NB4 (cell line): ENCODE results near the gene CCDC78.

ENCODE experiments used
- DNase-seq: peaks from one replicate; pipeline ENCODE4 v3.0.0; 2010; ENCODE audit warnings: low read depth
- H3K4me3 ChIP-seq: one replicate; pipeline ENCODE4 v1.5.1; 2011; ENCODE audit warnings: mild to moderate bottlenecking, low read depth, low read length, moderate library complexity
- MYC ChIP-seq: IDR thresholded peaks from 2 replicates; pipeline ENCODE4 v1.6.1; 2011; ENCODE audit warnings: low read depth, low read length
- POLR2A ChIP-seq: IDR thresholded peaks from 2 replicates; pipeline ENCODE4 v1.6.1; 2011; ENCODE audit warnings: mild to moderate bottlenecking; ENCODE audit not compliant: insufficient read length; ENCODE audit errors: extremely low read depth
- TF ChIP-seq, protein P1 (sequence below): IDR thresholded peaks from one replicate; pipeline ENCODE4 v1.5.1; 2012; ENCODE audit warnings: low read depth, low read length
- TF ChIP-seq, protein P2 (sequence below): IDR thresholded peaks from 2 replicates; pipeline ENCODE4 v1.6.1; 2011; ENCODE audit warnings: low read depth, low read length

The CCDC78 gene

DNA sequence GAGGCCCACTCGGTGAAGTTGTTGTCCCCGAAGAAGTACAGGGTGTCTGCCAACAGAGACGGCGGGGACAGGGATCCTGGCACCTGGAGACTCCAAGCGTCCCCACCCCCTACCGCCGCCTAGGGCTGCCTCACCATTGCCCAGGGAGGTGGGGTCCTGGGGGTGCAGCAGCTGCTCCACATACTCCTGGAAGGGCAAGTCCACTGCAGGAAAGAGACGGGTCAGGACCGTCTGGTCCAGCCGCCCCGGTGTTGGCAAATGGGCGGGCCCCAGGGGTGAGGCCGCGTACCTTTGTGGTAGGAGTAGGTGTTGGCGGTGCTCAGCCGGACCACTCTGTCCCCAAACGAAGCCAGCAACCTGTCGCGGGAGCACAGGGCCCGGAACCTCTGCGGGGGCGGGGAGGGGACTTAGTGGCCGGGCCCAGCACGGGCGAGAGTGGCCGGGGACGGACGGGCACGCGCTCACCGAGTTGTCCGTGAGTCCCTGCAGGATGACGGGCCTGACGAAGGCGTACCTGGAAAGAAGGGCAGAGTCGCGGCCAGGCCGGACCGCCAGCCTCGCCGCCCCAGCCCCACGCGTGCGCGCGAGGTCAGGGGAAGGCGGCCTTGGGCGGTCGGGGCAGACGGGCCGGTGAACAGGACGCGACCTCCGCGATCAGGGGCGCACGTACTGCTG lies 42.7 kb downstream of the CCDC78 start:
- DNase-seq = peak; percentile 38
- H3K4me3 ChIP-seq = peak overlapping the region; percentile 53
- no peak for TF ChIP-seq MYC
- TF ChIP-seq POLR2A = no peak
- TF ChIP-seq, protein P1, sequence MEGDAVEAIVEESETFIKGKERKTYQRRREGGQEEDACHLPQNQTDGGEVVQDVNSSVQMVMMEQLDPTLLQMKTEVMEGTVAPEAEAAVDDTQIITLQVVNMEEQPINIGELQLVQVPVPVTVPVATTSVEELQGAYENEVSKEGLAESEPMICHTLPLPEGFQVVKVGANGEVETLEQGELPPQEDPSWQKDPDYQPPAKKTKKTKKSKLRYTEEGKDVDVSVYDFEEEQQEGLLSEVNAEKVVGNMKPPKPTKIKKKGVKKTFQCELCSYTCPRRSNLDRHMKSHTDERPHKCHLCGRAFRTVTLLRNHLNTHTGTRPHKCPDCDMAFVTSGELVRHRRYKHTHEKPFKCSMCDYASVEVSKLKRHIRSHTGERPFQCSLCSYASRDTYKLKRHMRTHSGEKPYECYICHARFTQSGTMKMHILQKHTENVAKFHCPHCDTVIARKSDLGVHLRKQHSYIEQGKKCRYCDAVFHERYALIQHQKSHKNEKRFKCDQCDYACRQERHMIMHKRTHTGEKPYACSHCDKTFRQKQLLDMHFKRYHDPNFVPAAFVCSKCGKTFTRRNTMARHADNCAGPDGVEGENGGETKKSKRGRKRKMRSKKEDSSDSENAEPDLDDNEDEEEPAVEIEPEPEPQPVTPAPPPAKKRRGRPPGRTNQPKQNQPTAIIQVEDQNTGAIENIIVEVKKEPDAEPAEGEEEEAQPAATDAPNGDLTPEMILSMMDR = no peak
- TF ChIP-seq, protein P2, sequence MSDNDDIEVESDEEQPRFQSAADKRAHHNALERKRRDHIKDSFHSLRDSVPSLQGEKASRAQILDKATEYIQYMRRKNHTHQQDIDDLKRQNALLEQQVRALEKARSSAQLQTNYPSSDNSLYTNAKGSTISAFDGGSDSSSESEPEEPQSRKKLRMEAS = no peak

GRCh38 chr16:682493-683395 lies 43.5 kb downstream of the CCDC78 start:
- no peak for DNase-seq
- TF ChIP-seq, protein P2 = no peak
- TF ChIP-seq POLR2A = no peak
- TF ChIP-seq, protein P1 = no peak
- TF ChIP-seq MYC = no peak
- H3K4me3 ChIP-seq = peak overlapping the region; percentile 53

DNA sequence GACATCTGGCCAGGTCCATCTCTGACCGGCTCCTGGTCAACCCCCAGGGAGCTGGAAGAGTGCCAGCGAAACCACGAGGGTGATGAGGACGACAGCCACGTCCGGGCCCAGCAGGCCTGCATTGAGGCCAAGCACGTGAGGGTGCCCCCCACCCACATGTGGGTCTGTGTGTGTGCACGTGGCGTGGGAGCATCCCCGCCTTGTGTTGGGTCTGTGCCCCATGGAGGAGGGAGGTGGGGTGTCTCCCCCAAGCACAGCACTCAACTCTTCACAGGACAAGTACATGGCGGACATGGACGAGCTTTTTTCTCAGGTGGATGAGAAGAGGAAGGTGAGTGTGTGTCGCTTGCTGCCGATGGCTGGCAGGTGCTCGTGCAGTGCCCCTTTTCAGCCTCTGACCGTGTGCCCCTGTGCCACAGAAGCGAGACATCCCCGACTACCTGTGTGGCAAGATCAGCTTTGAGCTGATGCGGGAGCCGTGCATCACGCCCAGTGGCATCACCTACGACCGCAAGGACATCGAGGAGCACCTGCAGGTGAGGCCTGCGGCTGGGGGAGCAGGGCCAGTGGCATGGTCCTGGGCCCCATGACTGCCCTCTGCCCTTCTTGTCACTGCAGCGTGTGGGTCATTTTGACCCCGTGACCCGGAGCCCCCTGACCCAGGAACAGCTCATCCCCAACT lies 44.4 kb downstream of the CCDC78 start:
- no peak for DNase-seq
- no peak overlapping the region for H3K4me3 ChIP-seq
- TF ChIP-seq, protein P2 = no peak
- TF ChIP-seq MYC (no peak), POLR2A (no peak)
- TF ChIP-seq, protein P1 = no peak

DNA sequence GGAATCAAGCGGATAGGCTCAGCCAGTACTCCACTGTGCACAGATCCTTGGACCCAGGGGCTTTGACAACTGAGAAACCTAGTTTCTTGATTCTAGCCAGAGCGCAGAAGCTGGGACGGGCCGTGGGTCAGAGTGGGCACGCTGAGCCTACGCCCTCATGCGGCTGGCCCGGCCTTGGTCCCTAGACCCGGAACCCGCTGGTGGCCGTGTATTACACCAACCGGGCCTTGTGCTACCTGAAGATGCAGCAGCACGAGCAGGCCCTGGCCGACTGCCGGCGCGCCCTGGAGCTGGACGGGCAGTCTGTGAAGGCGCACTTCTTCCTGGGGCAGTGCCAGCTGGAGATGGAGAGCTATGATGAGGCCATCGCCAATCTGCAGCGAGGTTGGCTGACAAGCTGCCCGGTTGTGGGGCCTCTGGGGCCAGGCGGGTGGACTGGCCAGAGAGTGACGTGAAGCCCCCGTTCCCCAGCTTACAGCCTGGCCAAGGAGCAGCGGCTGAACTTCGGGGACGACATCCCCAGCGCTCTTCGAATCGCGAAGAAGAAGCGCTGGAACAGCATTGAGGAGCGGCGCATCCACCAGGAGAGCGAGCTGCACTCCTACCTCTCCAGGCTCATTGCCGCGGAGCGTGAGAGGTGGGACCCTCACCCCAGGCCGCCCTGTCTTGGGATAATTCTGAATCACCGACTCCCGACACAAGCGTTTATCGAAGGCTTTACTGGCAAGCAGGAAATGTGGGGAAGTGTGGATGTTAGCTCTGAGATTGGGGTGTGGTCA lies 45.1 kb downstream of the CCDC78 start:
- H3K4me3 ChIP-seq = peak overlapping the region; percentile 78
- TF ChIP-seq MYC (no peak), POLR2A (no peak)
- TF ChIP-seq, protein P1 = peak; percentile 8
- TF ChIP-seq, protein P2 = no peak
- DNase-seq = peak; percentile 57

GRCh38 chr16:680625-680945 lies 45.7 kb downstream of the CCDC78 start:
- peak overlapping the region; percentile 78 for H3K4me3 ChIP-seq
- TF ChIP-seq POLR2A (no peak), MYC (no peak)
- TF ChIP-seq, protein P2 = no peak
- TF ChIP-seq, protein P1 = no peak
- no peak for DNase-seq
